GM19238 (cell line): ENCODE data around the gene GREM2.

Experiments used
- DNase-seq: peaks from one replicate; pipeline ENCODE4 v3.0.0; 2011; ENCODE audit warnings: low spot score; ENCODE audit not compliant: insufficient read length

GREM2 gene

DNA sequence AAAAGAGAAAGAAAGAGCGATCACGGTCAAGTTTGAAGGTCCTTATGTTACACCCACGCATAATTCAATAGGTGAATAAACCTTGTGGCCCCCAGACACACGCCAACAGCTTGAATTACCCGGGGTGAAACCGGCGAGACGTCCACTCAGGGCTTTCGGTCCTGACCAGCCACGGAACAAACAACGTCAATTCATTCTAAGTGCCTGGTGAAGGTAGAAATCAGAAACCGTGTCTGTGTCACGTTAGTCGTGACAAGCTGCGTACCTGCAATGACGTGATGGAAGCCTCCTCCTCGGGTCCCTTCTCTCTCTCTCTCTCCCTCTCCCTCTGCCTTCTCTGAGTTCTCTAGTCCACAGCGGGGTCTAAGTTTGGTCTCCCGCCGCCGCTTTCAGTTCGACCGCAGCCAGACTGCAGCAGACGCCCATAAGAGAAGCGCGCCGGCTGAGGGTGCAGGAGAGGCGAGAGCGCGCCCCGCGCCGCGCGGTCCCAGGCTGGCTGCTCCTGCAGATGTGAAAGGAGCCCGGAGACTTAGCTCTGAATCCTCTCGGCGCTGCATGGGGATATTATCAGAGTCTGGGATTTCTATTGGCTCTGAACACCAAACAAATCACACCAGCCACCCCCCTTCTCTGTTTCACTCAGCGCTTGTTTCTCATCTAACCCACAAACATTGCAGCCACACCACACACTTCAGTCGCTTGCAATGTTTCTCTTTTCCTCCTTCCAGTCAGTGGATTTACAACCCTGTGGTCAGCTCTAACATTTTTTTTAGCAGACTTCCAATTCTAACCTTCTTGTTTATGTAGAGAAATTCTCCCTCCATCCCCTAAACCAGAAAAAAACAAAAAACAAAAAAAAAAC, at the start of gene GREM2:
GREM2 (minus strand) TSS at position 537 of the 862 bp plus-strand sequence. CDS start 118,680 bp downstream, outside the sequence.
- peak; percentile 7 for DNase-seq

GRCh38 chr1:240658312-240658960, 46.5 kb upstream of the GREM2 start:
- no peak for DNase-seq

DNA sequence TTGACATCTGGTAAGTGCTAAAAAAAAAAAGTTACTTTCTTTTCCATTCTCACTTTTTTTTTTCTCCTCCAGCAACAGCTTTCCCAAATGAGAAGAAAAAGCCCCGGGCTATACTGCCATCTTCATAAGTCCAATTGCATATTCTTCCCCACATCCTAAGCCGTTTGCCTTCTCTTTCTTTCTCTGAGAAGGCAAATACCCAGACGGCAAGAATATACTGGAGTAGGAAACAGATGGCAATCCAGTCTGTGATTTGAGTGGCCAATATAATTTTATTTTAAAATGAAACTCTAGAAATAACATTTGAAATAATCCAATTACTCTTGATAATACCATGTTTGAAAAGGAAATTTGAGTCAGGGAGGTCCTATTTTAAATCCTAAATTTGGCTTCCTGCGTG, 44.6 kb upstream of the GREM2 start:
- no peak for DNase-seq

DNA sequence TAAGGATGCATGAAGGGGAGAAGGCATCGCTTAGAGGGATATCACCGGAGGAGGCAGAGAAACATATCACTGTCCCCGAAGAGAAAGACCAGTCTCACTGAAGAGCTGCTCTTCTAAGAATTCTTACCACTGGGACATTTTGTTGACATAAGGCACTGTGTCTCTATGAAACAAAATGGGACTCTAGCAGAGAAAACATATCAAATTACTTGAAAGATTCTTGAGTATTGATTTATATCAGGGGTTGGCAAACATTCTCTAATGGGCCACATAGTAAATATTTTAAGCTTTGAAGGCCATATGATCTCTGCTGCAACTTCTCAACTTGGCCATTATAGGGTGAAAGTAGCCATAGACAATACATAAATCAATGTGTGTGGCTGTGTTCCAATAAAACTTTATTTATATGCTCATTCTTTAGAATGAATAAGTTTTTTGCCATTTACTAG, 41.0 kb upstream of the GREM2 start:
- no peak for DNase-seq

- no peak for DNase-seq
These were observed 40.6 kb upstream of the GREM2 start for GRCh38 chr1:240652549-240652948.

DNA sequence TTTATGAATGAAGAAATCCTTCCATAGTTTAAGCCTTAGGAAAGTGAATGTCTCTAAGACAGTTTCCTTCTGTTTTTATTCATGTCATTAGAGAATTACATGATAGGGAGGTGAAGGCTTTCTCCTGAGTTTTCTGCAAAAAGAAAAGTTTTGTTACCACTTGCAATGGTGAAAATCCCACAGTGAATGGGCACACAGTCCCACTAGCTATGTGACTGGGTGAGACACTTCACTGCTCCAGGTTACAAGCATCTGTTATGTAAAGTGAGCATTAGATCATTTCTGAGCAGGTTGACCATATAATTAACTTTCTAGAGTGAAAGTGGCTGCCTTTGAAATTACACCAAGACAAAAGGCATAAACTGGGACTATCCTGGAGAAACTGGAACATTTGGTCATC, 38.9 kb upstream of the GREM2 start:
- DNase-seq, result no peak

GRCh38 chr1:240649733-240650721, 38.1 kb upstream of the GREM2 start:
- no peak for DNase-seq

GRCh38 chr1:240646571-240647240, 34.8 kb upstream of the GREM2 start:
- DNase-seq, result no peak

DNA sequence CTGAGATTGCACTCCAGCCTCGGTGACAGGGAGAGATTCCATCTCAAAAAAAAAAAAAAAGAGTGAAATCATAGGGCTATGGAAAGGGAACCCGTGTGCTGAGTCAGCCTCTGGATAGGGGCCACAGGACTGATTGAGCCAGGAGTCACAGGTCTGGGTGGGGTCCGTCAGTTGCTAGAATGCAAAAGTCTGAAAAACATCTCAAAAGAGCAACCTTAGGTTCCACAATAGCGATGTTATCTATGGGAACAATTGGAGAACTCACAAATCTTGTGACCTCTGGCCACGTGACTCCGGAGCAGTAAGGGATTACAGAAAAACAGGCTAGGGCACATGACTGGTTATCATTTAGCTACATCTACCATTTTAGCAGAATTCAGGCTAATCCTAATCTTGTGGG, 32.8 kb upstream of the GREM2 start:
- DNase-seq, result no peak

DNA sequence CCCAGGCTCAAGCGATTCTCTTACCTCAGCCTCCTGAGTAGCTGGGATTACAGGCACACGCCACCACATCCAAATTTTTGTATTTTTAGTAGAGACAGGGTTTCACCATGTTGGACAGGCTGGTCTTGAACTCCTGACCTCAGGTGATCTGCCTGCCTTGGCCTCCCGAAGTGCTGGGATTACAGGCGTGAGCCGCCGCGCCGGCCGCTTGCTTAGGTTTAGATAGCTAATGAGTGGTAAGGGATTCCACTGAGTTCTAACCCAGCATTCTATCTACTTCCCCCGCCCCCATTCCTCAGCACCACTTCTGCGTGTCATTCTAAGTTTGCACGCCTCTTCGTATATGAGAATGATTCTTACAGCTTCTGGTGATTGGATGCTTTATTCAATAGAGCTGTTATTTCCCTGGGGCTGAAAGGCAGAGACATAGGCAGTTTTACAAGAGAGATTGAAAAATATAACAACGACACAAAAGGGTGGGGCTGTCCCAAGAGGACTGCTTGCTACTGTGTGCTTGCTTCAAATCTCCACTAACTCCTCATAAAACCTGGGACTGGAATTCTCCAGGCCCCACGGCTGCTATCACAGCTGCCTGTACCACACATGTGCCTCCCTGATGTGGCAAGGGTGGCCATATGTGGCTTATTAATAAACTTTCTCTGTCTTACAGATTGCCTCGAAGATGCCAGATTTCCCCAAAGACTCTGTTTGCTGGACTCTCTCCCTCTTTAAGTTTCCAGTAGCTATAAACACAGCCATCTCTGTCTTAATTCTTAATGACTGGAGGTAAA, 23.7 kb upstream of the GREM2 start:
- DNase-seq, result no peak

DNA sequence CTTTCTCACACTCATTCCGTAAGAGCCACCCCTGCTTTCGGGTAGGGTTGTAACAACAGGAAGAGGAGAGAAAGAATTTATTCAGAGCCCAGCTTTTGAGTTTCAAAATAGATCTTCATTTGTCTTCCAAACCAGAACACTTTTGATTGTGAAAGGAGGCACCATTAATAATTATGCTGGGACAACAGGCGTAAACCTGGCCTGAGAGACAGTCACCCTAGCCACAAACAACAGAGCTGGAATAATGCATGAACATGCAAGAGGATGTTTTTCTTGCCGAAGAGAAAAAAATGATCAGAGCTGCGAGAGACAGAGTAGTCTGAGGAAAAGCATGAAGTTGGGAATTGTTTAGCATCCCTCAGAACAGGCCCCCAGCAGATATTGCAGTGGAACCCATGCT, 18.5 kb upstream of the GREM2 start:
- DNase-seq, result no peak

- DNase-seq, result no peak
These were observed 9.3 kb upstream of the GREM2 start for GRCh38 chr1:240621249-240621648.

- no peak for DNase-seq
These were observed 8.1 kb upstream of the GREM2 start for GRCh38 chr1:240619906-240620621.

GRCh38 chr1:240619357-240619756, 7.4 kb upstream of the GREM2 start:
- no peak for DNase-seq

DNA sequence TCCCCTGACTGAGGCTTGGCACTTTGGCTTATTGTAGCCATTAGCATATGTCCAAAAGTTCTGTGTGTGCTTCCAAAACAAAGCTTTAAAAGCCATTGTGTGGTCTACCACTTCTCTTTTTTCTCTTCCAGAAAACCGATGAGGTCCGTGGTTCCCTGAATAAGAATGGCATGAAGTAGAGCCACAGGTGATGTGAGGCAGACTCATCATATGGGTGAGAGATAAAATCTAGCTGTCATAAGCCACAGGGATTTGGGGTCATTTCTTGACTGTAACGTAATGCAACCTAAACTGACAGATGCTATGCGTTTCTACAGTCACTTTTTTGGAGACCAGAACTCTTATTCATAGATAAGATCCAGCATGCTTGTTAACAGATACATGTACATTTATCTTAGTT, 7.0 kb upstream of the GREM2 start:
- DNase-seq, result no peak

DNA sequence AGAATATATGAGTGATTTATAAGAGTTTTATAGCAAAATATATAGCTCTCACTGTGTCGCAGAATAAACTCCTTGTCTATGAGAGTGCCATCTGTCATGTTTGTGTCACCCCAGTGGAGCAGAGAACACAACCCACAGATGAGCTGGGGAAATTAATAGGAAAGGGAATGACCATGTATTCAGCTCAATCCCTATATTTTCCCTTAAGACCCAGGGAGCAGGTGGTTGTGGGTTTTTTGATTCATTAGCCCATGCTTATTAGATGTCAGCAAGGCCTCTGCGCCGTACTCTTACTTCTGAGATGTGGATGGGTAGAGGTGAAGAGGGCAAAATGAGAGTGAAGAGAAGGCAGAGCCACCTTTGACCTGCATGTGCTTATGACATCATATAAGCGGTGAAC, 4.1 kb upstream of the GREM2 start:
- no peak for DNase-seq

DNA sequence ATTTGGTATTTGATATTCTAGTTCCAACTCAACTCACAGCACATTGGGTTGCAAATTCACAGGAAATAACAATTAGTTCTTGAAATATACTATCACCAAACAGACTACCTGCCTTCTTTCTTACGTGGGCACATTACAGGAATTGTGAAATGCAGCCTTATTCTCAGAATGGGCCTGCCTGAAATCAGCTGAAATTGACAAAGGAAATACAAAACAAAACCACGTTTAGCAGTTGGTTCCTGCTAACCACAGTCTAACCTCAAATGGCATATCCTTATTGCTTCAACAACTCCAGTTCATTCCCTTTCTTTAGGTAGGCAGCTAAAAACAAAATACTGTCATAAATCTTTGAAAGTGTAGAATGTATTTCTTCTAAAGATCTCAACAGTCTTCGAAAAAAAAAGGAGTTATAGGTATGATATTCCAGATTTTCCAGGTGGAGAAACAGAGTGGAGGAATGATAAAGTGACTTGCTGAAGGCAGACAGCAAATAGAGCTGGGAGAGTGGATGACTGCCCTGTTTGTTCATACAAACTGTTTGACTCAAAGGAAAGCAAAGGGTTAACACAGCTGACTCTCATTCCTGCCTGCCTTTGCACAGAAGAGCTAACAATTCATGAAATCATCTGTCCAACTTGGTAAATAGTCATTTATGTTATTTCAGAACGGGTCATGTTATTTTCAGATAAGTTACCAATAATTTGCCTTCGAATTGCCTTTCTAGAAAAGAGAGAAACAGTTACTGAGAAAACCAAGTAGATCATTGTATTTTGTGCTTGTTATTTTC, 1.6 kb upstream of the GREM2 start:
- no peak for DNase-seq

DNA sequence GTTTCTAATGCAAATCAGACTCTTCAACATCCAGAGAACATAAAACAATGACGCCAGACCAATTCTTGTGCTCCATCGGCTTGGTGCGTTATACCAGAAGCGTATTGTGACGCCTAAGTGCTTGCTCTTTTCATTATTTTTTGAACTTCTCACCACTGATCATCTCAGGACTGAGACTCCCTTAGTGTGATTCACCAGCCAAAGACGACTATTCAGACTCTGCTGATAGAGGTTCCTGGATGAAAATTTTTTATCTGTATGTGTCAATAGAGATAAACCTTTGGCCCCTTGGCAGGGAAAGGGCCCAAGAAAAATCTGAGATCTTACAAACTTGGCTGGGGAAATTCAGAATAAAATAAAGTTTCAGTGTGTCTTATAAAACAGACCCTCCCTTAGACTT, 856 bp upstream of the GREM2 start:
- no peak for DNase-seq

- DNase-seq, result no peak
These were observed 732 bp downstream of the GREM2 start for GRCh38 chr1:240611228-240611618.
